Stimulated activated CD4-positive, alpha-beta T cell treated with anti-CD3 and anti-CD28 coated beads, Interleukin-4, amount 100 ng/mL, for 48 hours (primary cell): ENCODE results near the gene PGGHG.

Experiments
- DNase-seq, 2 donors: peaks; one replicate each; pipeline ENCODE4 v3.0.0-alpha.2; 2020; ENCODE audit warnings: low read depth in 2 of 2

Gene PGGHG

DNA sequence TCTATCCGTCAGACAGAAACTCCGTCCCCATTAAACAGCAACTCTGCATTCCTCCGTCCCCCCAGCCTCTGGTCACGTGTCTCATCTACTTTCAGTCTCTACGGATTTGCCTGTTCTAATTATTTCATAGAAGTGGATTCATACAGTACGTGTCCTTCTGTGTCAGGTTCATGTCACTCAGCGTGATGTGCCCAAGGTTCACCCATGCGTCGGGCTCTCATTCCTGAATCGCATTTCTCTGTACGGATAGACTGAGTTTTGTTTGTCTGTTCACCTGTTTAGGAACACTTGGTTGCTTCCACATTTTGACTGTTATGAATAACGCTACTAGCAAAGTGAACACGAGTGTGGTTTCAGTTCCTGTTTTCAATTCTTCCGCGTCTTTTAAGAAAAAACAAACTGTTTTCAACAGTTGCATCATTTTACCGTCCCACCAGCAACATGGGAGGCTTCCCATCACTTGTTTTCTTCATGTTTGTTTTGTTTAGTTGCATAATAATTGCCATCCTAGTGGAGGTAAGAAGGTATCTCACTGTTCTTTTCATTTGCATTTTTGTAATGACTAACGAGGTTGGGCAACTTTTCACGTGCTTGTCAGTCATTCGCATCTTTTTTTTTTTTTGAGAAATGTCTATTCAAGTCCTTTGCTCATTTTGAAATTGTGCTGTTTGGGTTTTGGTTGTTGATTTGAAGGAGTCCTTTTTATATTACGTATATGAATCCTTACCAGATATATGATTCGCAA is 19.6 kb upstream of the PGGHG start:
- no peak for DNase-seq

DNA sequence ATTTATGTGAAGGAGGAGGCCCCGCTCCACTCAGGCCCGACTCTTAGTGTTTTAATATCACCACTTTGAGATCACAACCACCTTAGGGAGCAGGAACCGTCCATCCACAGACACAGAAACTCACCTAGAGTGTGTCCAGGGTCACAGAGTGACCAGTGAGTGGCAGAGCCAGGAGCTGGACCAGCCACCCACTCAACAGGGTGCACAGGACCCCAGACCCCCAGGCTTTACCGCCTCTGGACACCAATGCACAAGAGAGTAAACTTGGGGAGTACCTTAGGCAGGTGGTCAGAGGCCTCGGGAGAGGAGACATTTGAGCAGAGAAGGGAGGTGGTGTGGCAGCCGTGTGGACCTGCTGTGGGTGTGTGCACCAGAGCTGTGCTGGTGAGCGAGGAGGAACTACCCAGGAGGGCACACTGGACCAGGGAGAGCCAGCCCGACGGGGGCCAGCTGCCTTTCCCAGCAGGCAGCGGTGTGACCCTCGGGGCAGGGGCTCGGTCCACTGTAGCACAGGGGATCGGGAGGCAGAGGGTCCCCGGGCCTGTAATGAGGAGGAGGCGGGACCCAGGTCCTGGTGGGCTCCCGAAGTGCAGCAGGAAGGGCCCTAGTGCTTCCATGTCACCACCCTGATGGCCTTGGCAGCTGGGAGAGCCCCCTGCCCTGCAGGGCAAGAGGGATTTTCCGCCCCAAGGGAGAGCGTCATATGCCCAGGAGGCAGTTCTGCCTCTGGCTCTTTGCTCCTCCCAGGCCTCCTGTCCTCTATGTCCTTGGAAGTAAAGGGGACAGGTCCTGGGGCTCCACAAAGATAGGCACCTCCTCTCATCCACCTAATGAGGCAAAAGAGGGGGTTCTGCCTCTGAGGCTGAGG is 18.2 kb upstream of the PGGHG start:
- DNase-seq, result no peak

DNA sequence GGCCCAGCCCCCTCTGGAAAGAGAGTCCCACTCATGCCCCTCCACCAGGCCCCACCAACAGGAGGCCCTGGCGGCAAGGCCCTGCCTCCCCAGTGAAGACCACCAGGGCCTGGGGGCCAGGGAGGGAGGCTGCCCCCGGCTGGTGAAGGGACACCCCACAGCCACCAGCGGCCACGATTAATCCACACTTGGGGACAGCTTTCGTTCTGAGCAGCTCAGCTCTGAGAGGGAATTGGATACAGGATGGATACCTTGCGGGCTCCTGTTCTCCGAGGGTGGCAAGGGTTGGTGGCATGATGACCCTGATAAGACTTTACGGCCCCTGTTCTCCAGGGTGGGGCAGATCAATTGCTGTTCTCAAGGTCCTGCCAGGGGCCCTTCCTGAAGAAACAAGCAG is 17.6 kb upstream of the PGGHG start:
- DNase-seq, result no peak

DNA sequence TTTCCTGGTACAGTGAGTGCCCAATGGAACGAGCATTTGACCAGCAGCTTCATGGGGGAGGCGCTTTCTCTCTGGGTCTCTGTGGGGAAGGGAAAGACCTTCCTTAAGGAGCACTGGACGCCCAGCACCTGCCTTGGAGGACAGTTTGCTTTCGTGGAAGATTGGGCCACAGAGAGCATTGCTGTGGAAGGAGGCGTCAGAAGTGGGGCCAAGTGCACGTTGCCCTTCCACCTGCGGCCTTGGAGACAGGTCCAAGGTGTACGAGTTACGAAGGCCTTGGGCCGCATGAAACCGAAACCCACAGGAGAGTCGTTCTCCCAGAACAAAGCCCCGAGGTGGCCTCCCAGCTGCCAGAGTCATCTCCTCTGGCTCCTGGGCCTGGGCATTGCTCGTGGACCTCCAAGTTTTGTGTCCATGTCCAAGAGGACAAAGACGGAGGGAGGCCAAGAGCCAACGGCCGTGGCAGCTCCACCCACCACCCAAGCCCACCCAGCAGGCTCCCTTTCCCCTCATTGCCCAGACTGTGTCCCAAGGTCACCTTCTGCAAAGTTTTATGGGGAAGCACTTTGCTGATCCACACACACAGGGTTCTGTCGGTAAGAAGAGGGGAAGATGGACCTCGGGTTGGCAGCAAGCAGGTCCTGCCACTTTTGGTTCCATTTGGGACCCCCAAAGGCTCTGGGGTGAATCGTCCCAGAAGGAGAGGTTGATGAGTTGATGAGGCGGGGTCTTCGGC is 16.6 kb upstream of the PGGHG start:
- DNase-seq, result no peak

DNA sequence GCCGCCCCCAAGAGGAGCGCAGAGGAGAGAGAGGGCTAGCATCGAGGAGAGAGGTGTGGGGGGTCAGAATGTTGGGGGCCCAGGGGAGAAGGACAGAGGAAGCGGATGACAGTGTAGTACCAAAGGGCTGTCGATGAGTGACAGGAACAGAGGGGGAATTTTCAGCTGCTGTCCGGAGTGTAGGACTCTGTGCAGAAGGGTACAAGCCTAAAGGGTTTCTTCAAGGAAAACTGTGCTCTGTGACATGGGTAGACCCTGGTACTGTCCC is 16.1 kb upstream of the PGGHG start:
- no peak for DNase-seq

DNA sequence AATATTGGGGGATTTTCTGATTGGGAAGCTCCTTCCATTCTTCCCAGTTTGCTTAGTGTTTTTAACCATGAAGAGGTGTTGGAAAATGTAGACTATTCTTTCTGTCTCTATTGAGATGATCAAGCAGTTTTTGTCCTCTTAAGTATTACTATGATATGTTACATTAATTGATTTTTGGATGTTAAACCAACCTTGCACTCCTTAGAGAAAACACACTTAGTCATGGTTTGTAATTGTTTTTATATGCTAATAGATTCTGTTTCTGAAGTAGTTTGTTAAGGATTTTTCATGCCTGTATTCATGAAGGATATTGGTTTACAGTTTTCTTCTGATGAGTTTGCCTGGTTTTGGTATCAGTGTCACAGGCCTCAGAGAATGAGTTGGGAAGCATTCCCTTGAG is 12.7 kb upstream of the PGGHG start:
- DNase-seq, result no peak

DNA sequence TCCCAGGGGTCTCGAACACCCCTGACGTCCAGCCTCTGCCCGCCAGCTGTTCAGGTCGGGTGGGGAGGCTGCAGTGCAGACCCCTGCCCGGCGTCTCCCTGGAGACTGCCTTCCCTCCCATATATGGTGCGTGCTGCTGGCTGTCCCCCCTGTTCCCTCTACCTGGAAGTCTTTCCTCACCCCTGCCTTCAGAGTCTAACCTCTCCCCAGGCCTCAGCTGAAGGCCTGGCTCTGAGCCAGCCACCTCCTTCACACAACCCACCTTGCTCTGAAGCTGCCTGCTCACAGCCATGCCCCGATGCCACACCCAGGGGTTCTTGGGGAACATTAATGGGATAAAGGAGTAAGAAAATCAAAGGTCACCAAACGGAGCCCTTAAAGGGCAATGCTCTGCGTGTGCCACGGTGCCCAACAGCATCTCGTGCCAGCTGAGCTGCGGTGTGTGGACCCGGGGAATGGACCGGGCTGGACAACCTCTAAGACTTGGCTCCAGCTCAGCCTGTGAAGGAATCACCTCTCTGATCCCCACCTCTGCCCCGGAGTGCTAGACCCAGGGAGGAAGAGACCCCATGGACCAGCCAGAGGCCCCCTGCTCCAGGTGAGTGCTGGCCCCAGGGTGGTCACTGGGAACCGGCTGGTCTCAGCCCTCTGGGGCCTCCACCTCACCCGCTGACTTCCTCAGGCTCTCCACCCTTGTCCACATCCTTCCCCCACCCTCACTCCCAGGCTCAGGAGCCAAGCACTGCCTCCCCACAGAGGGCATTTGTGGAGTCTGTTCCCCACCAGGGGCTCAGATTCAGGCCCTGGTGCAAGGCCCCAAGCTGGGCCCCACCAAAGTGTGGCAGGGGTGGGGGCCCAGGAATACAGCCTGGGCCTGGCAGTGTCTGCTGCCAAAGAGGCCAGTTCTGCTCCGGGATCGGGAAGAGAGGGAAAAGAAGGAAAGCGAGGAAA is 10.7 kb upstream of the PGGHG start, which contains the start of gene NLRP6:
NLRP6 (plus strand) TSS at position 407 of the 951 bp plus-strand sequence; CDS start at position 570, 163 bp downstream.
- no peak for DNase-seq

DNA sequence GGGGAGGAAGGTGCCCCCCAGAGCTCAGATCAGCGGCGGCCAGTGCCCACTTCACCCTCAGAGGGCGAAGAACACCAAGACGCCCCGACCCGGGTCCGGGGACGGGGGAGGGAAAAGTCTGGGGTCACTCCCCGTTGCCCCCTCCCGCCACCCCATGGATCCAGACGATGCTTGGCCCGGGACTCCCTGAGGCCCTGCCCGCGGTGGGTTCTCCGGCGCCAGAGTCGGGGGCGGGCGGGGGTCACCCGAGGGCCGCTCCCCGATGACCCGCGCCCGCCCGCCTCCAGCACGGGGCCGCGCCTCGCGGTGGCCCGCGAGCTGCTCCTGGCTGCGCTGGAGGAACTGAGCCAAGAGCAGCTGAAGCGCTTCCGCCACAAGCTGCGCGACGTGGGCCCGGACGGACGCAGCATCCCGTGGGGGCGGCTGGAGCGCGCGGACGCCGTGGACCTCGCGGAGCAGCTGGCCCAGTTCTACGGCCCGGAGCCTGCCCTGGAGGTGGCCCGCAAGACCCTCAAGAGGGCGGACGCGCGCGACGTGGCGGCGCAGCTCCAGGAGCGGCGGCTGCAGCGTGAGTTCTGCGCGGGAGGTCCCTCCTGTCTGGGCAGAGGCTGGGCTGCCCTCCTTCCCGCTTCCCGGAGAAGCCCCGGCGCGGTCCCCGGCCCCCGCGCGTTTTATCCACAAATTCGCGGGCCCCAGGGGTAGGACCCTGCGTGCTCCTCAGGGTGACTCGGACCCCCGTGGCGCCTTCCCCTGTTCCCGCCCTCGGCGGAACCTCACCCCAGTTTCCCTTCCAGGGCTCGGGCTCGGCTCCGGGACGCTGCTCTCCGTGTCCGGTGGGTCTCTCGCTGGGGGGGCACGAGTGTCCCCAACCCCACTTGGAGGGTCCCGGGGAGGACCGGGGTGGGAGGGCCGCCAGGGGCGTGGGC is 9.6 kb upstream of the PGGHG start:
- DNase-seq, result no peak

DNA sequence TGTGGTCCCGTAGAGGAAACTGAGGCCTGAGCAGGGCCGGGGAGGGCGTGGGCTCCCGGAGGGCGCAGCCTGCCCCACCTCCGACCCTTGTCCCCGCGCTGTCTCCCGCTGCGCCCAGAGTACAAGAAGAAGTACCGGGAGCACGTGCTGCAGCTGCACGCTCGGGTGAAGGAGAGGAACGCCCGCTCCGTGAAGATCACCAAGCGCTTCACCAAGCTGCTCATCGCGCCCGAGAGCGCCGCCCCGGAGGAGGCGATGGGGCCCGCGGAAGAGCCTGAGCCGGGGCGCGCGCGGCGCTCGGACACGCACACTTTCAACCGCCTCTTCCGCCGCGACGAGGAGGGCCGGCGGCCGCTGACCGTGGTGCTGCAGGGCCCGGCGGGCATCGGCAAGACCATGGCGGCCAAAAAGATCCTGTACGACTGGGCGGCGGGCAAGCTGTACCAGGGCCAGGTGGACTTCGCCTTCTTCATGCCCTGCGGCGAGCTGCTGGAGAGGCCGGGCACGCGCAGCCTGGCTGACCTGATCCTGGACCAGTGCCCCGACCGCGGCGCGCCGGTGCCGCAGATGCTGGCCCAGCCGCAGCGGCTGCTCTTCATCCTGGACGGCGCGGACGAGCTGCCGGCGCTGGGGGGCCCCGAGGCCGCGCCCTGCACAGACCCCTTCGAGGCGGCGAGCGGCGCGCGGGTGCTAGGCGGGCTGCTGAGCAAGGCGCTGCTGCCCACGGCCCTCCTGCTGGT is 8.8 kb upstream of the PGGHG start:
- no peak for DNase-seq

DNA sequence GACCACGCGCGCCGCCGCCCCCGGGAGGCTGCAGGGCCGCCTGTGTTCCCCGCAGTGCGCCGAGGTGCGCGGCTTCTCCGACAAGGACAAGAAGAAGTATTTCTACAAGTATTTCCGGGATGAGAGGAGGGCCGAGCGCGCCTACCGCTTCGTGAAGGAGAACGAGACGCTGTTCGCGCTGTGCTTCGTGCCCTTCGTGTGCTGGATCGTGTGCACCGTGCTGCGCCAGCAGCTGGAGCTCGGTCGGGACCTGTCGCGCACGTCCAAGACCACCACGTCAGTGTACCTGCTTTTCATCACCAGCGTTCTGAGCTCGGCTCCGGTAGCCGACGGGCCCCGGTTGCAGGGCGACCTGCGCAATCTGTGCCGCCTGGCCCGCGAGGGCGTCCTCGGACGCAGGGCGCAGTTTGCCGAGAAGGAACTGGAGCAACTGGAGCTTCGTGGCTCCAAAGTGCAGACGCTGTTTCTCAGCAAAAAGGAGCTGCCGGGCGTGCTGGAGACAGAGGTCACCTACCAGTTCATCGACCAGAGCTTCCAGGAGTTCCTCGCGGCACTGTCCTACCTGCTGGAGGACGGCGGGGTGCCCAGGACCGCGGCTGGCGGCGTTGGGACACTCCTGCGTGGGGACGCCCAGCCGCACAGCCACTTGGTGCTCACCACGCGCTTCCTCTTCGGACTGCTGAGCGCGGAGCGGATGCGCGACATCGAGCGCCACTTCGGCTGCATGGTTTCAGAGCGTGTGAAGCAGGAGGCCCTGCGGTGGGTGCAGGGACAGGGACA is 8.0 kb upstream of the PGGHG start:
- DNase-seq, result no peak

DNA sequence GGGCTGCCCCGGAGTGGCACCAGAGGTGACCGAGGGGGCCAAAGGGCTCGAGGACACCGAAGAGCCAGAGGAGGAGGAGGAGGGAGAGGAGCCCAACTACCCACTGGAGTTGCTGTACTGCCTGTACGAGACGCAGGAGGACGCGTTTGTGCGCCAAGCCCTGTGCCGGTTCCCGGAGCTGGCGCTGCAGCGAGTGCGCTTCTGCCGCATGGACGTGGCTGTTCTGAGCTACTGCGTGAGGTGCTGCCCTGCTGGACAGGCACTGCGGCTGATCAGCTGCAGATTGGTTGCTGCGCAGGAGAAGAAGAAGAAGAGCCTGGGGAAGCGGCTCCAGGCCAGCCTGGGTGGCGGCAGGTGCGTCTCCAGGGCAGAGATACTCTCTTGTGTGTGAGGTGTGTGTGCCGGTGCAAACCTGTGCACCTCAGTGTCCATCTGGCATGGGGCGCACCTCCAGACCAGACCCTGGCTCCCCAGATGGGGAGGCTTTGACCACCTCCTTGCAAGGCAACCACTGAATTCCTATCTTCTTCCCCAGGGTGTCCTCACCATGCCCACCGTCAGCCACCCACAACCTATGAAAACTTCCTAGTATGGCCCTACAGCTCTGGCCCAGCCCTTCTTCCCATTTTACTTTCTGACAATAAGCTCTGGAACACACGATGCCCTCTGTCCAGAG is 7.3 kb upstream of the PGGHG start:
- DNase-seq, result no peak

DNA sequence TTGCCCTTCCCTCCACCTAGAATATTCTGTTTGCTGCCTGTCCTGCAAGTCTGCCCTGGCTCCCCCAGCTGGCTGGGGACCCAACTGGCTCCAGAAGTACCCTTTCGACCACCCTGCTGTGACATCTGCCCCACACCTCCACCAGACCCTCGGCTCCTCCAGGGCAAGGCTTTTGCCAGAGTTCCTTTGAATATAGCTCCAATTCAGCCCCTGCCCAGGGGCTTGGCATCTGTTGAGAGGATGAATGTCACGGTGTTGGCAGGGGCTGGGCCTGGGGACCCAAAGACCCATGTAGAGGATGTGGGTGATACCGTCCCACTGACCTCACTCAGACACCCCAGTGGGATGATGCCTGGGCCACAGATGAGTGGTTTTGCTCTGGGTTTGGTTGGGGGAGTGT is 6.8 kb upstream of the PGGHG start:
- DNase-seq, result no peak

DNA sequence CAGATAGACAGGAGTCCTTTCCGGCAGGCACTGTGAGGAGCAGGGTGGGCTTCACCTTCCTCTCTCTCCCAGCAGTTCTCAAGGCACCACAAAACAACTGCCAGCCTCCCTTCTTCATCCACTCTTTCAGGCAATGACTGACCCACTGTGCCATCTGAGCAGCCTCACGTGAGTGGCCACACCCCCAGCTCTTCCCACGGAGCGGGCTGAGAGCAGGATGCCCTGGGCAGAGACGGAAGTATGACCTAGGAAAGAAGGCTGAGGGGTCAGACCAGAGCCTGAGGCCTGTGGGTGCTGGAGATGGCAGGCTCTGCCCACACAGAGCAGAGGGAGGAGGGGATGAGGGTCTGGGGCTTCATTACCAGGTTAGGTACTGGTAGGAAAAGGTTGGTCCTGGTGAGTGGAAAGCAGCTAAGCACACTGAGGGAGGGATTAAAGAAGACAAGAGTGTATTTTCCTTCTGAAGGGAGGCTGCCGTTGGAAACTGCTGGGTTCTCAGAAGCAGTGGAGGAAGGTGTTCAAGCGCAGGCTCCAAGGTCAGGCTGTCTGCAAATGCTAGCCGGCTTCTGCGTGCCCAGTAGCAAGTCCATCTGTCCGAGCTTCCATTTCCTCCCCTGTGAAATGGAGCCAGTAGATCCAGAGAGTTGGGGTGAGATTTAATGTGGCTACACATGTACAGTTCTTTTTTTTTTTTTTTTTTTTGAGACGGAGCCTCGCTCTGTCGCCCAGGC is 6.1 kb upstream of the PGGHG start:
- DNase-seq, result no peak

DNA sequence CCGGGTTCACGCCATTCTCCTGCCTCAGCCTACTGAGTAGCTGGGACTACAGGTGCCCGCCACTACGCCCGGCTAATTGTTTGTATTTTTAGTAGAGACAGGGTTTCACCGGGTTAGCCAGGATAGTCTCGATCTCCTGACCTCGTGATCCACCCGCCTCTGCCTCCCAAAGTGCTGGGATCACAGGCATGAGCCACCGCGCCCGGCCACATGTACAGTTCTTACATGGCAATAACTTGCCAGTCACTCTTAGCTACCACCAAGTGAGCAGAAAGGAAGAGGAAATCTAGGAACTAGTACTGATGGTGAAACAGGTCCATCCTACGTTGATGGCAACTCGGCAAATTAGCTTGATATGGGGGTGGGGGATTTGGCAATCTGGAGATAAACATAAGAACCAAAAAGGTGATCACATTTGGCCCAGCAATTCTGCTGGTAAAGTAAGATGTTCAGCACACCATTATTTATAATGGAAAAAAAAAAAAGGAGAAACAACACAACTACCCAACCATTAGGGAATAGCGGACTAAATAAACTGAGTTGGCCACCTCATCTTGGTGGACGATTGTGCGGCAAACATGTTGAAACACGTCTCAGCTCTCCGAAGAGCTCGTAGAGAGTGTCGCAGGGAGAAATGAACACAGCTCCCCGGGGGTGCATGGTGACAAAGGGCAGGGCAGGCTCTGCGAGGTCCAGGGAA is 5.4 kb upstream of the PGGHG start:
- DNase-seq, result no peak

DNA sequence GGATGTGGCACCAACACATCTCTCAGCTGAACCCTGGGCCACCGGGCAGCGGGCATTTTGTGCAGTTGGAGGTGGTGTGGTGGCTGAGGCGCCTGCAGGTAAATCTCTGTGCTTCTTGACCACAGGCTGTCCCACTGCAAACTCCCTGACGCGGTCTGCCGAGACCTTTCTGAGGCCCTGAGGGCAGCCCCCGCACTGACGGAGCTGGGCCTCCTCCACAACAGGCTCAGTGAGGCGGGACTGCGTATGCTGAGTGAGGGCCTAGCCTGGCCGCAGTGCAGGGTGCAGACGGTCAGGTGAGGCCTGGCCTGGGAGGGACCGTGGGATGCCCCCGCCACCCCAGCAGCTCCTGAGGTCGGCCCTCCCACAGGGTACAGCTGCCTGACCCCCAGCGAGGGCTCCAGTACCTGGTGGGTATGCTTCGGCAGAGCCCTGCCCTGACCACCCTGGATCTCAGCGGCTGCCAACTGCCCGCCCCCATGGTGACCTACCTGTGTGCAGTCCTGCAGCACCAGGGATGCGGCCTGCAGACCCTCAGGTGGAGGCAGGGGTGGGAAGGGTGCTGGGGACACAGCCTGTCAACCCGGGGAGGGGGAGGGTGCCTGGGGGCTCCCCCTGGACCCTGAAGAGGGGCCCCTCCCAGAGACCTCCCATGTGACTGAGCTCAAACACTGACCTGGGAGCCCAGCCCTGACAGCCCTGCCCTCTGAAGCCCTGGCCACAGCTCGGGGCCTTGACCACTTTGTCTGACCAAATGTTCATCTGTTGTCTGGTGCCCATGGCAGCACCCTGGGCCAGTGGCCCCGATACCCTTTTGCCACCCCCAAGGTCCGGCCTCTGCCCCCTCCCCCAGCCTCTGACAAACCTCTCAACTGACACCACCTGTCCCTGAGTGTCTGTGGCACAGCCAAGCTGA is 4.6 kb upstream of the PGGHG start:
- DNase-seq, result no peak
